Adrenal gland (tissue), 12 donors: ENCODE measurements around the gene FBXO40. TPM values are rescaled to one million over a fixed set of nuclear protein-coding genes. Genes with fewer than 3 reads are reported as not detected.
A peak's percentile ranks its signal among the peaks of the same experiment; 100 is the strongest.

Experiments
- DNase-seq, 7 donors: peaks; one replicate each; pipeline ENCODE4 v3.0.0-alpha.2; 2019 to 2020
- H3K27ac ChIP-seq, 5 donors: fragments of 200-600 bp; sonication (generic) in 4 of 5; 1 replicate in 3 of 5; 2 replicates in 2 of 5; pipeline versions ENCODE4 v1.5.1 to v1.8.0; 2016 to 2020; ENCODE audit warnings: mild to moderate bottlenecking in 1 of 5
- H3K27me3 ChIP-seq: fragments of 200-600 bp; 2 replicates; pipeline ENCODE4 v1.8.0; 2021
- H3K36me3 ChIP-seq, 2 donors: fragments of 200-600 bp; replicated peaks in 1 of 2; 1 replicate in 1 of 2; 2 replicates in 1 of 2; pipeline versions ENCODE4 v1.5.1 to v1.8.0; 2018 to 2022
- H3K4me1 ChIP-seq, 2 donors: fragments of 200-600 bp; replicated peaks in 1 of 2; 1 replicate in 1 of 2; 2 replicates in 1 of 2; pipeline versions ENCODE4 v1.5.1 to v1.8.0; 2018 to 2021
- H3K4me3 ChIP-seq, 4 donors: fragments of 200-600 bp; sonication (generic) in 3 of 4; one replicate each; pipeline ENCODE4 v1.5.1; 2016 to 2018
- H3K9me3 ChIP-seq, 3 donors: fragments of 200-600 bp; sonication (generic) in 1 of 3; replicated peaks in 1 of 3; 1 replicate in 2 of 3; 2 replicates in 1 of 3; pipeline versions ENCODE4 v1.5.1 to v1.8.0; 2016 to 2021
- POLR2A ChIP-seq, 2 donors: fragments of 450-650 bp; IDR thresholded peaks; one replicate each; pipeline ENCODE4 v1.6.1; 2017; ENCODE audit warnings: antibody characterized with exemption in 2 of 2, mild to moderate bottlenecking in 2 of 2, moderate library complexity in 1 of 2
- WGBS, 4 donors: extraction: QIAGEN DNeasy Blood & Tissue Kit in 2 of 4; methylation state at CpG; one replicate each; pipeline versions ENCODE4 v1.1.5 to v1.1.7; 2013 to 2017; 5-methylcytosine and 5-hydroxymethylcytosine counted together
- intact Hi-C, 2 donors: fragments of 100-400 bp; cut with DNase I; formaldehyde crosslinking; loops; one replicate each; pipeline versions ENCODE4 v1.14.1 to v1.15.0; 2022 to 2023
- polyA plus RNA-seq, 3 donors: library from polyadenylated mRNA; stranded (reverse); fragments of 200-250 nt in 2 of 3; fragments of 350-450 nt in 1 of 3; fragmentation: Illumina TruSeq in 1 of 3; extraction: RNeasy Lipid Tissue Mini Kit (QIAGEN cat#74804) in 1 of 3; gene quantifications; one replicate each; pipeline ENCODE4 v1.2.3, GENCODE V29; 2013 to 2014
- small RNA-seq, 2 donors: library from RNA; depleted of rRNA; stranded (forward); fragments of <200 nt; gene quantifications; one replicate each; pipeline ENCODE3, GENCODE V24; 2016
- total RNA-seq, 9 donors: library from RNA; depleted of rRNA in 4 of 9; stranded (reverse); fragments of >200 nt in 4 of 9; fragments of 120-200 nt in 1 of 9; fragmentation: NEBNext Ultra II Directional in 1 of 9; extraction: Animal tissue kit (Norgen Biotek cat#: 25700) in 1 of 9; gene quantifications; one replicate each; pipeline versions ENCODE4 v1.1.0 to v1.2.4, GENCODE V29; 2013 to 2023
- TF ChIP-seq, protein P1 (sequence below), 6 experiments: fragments of 450-650 bp in 4 of 6; fragments of 200-600 bp in 2 of 6; sonication (generic) in 1 of 6; IDR thresholded peaks; 1 replicate in 5 of 6; 2 replicates in 1 of 6; pipeline versions ENCODE4 v1.5.1 to v1.8.0; 2016 to 2021; ENCODE audit warnings: antibody characterized with exemption in 6 of 6, mild to moderate bottlenecking in 2 of 6, moderate library complexity in 1 of 6
- donor health status: healthy with polysubstance abuse.
- donor health status: Bipolar disorder and iron deficiency.
- donor health status: DM: yes; HTN: yes; CAD: no.
- donor health status: DM: no; HTN: no; CAD: no.
- donor health status: DM: no; HTN: no; CAD: no.
- donor health status: DM: yes; HTN: yes; CAD: no.

FBXO40 gene
- total and polyA plus RNA-seq, 12 donors, result under 0.01 to 1.00 (median 0.09) TPM; not detected in 5

GRCh38 chr3:121665488-121665887, 72.3 kb downstream of the FBXO40 start:
- Histone ChIP-seq H3K9me3 (no peaks in the 10 kb centered on the region), H3K36me3 (peaks cover 0 to 66% of the 10 kb centered on the region in 2 donors)
- intact Hi-C loops, result no loop called here

DNA sequence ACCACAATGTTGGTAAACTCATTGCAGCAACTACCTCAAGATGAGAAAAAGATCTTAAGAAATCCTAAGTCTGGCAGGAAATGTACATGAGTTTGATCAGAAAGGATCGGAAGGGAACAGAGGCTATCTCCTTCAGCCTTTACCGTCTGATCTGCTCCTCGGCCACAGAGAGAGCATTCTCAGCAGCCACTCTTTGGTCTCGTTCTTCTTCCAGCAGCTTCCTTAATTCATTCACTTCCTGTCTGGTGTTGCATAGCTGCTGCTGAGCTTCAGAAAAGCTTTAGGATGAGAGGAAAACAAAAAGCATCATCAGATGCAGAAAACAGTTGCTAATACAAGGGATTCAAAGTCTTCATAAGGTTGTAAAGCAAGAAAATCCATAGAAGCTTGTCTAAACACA, 74.2 kb downstream of the FBXO40 start:
- Histone ChIP-seq H3K27me3 (no peaks in the 10 kb centered on the region), H3K4me3 (no peak overlapping the region), H3K27ac (peak overlapping the region in 2 of 5 donors; percentile 6 to 38), H3K9me3 (no peaks in the 10 kb centered on the region), H3K4me1 (no peaks in the 10 kb centered on the region), H3K36me3 (peaks cover 0 to 66% of the 10 kb centered on the region in 2 donors)
- DNase-seq, result no peak
- intact Hi-C loops, result no loop called here
- 74 to 83% (median 79%) methylated on average over 4 of the region's 4 CpGs for WGBS, 4 donors
- TF ChIP-seq, protein P1, sequence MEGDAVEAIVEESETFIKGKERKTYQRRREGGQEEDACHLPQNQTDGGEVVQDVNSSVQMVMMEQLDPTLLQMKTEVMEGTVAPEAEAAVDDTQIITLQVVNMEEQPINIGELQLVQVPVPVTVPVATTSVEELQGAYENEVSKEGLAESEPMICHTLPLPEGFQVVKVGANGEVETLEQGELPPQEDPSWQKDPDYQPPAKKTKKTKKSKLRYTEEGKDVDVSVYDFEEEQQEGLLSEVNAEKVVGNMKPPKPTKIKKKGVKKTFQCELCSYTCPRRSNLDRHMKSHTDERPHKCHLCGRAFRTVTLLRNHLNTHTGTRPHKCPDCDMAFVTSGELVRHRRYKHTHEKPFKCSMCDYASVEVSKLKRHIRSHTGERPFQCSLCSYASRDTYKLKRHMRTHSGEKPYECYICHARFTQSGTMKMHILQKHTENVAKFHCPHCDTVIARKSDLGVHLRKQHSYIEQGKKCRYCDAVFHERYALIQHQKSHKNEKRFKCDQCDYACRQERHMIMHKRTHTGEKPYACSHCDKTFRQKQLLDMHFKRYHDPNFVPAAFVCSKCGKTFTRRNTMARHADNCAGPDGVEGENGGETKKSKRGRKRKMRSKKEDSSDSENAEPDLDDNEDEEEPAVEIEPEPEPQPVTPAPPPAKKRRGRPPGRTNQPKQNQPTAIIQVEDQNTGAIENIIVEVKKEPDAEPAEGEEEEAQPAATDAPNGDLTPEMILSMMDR (IDR thresholded peaks at IDR 0.05), result no peak
- TF ChIP-seq POLR2A (IDR thresholded peaks at IDR 0.05), result no peak

More at GRCh38 chr3:121665488-121665887, 72.3 kb downstream of the FBXO40 start:
- no peak for TF ChIP-seq POLR2A (IDR thresholded peaks at IDR 0.05)
- TF ChIP-seq, protein P1 (IDR thresholded peaks at IDR 0.05), result no peak
- no peak for DNase-seq
- Histone ChIP-seq H3K27ac (peak overlapping the region in 1 of 5 donors; percentile 38), H3K27me3 (no peaks in the 10 kb centered on the region), H3K4me1 (no peaks in the 10 kb centered on the region), H3K4me3 (no peak overlapping the region)
- 56 to 86% (median 64%) methylated on average over 2 of the region's 2 CpGs for WGBS, 4 donors

DNA sequence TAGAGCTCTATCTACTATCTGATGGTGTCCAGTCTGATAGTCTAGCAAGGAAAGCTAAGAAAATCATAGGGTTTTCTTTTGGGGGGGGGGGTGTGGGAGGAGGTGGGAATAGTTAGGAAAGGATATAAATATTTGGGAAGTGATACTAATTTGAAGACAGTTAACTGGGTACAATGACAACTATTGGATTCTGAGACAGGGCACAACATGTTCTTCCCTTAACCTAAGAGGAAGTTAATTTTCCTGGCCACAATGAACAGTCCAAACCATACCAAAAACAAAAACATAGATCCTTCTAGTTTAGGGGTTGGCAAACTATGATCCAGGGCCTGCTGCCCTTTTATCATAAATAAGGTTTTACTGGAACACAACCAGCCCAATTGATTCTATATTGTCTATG, 77.5 kb downstream of the FBXO40 start:
- peaks cover 0 to 50% of the 10 kb centered on the region in 2 donors for H3K36me3 ChIP-seq
- TF ChIP-seq, protein P1 (IDR thresholded peaks at IDR 0.05), result no peak
- no peak for TF ChIP-seq POLR2A (IDR thresholded peaks at IDR 0.05)
- DNase-seq, result no peak
- no peak overlapping the region for H3K4me3 ChIP-seq
- intact Hi-C loops, result no loop called here
- H3K4me1 ChIP-seq, result no peaks in the 10 kb centered on the region
- H3K27ac ChIP-seq, result peak overlapping the region in 2 of 5 donors; percentile 28 to 38
- no peaks in the 10 kb centered on the region for H3K9me3 ChIP-seq
- no peaks in the 10 kb centered on the region for H3K27me3 ChIP-seq

- 93 to 98% (median 95%) methylated on average over 2 of the region's 2 CpGs for WGBS, 4 donors
- H3K36me3 ChIP-seq, result peaks cover 0 to 62% of the 10 kb centered on the region in 2 donors
- intact Hi-C loops, result no loop called here
- no peaks in the 10 kb centered on the region for H3K27me3 ChIP-seq
- DNase-seq, result no peak
- H3K4me3 ChIP-seq, result no peak overlapping the region
- no peak for TF ChIP-seq POLR2A (IDR thresholded peaks at IDR 0.05)
- TF ChIP-seq, protein P1 (IDR thresholded peaks at IDR 0.05), result no peak
- H3K4me1 ChIP-seq, result peaks cover 0 to 9% of the 10 kb centered on the region in 2 donors
- H3K9me3 ChIP-seq, result no peaks in the 10 kb centered on the region
- no peak overlapping the region for H3K27ac ChIP-seq
Observed at GRCh38 chr3:121677141-121677540, 84.0 kb downstream of the FBXO40 start.

Small RNA genes lying within 50 kb of the gene (small RNA-seq; reads per million reads assigned to genes)
- 0 reads per million in 2 donors for gene RNU4-62P

Other genes starting within 250 kb of the FBXO40 start
- 1 to 10 TPM in 1 of 9 donors, under 1 TPM in 8; 0.06 to 6.3 (median 0.43) TPM for gene POLQ, start 47.4 kb upstream of the FBXO40 start, total RNA-seq
- under 1 TPM; 0.24 to 0.64 (median 0.59) TPM for gene POLQ, start 47.4 kb upstream of the FBXO40 start, polyA plus RNA-seq
- gene ARGFX, start 25.4 kb upstream of the FBXO40 start, total RNA-seq, result not detected
- gene ARGFX, start 25.4 kb upstream of the FBXO40 start, polyA plus RNA-seq, result not detected
- gene HCLS1, start 67.5 kb downstream of the FBXO40 start, total RNA-seq, result 100 to 1,000 TPM in 1 of 9 donors, 10 to 100 TPM in 7, 1 to 10 TPM in 1; 4.5 to 101 (median 65.6) TPM
- gene HCLS1, start 67.5 kb downstream of the FBXO40 start, polyA plus RNA-seq, result 10 to 100 TPM; 23.4 to 45.8 (median 39.9) TPM
- gene GOLGB1, start 156.4 kb downstream of the FBXO40 start, total RNA-seq, result 100 to 1,000 TPM in 1 of 9 donors, 10 to 100 TPM in 8; 60.9 to 118 (median 76.8) TPM
- 10 to 100 TPM; 31.6 to 60.9 (median 38.5) TPM for gene GOLGB1, start 156.4 kb downstream of the FBXO40 start, polyA plus RNA-seq
- 10 to 100 TPM in 4 of 9 donors, 1 to 10 TPM in 5; 6.5 to 22.9 (median 9.8) TPM for gene IQCB1, start 241.7 kb downstream of the FBXO40 start, total RNA-seq
- 10 to 100 TPM; 11.9 to 13.9 (median 13.3) TPM for gene IQCB1, start 241.7 kb downstream of the FBXO40 start, polyA plus RNA-seq
- gene EAF2, start 241.8 kb downstream of the FBXO40 start, total RNA-seq, result 10 to 100 TPM in 1 of 9 donors, 1 to 10 TPM in 8; 1.4 to 13.9 (median 5.5) TPM
- 1 to 10 TPM; 4.0 to 8.1 (median 6.4) TPM for gene EAF2, start 241.8 kb downstream of the FBXO40 start, polyA plus RNA-seq